Measurements from ENCODE around the gene PGAP2.
A peak's percentile ranks its signal among the peaks of the same experiment; 100 is the strongest.

The PGAP2 gene

GRCh38 chr11:3822312-3822711 is 14.0 kb downstream of the PGAP2 start:
- peaks cover under 1% of the 10 kb centered on the region; the same call in 1 of the 2 replicates for H3K36me3 ChIP-seq (ENCODE audit: control insufficient read depth, insufficient read depth, low read length)
- H3K27me3 ChIP-seq (ENCODE audit: control insufficient read depth, insufficient read depth, low read length) = no peaks in the 10 kb centered on the region
- H3K9me3 ChIP-seq (ENCODE audit: control insufficient read depth, insufficient read depth, low read length) = no peaks in the 10 kb centered on the region
- no CpG with 5 or more reads among the region's 7 CpGs for WGBS (ENCODE audit: insufficient coverage, insufficient read length)
- peaks cover 8% of the 10 kb centered on the region for H3K4me1 ChIP-seq (ENCODE audit: control insufficient read depth, insufficient read depth, low read length)
- DNase-seq (ENCODE audit: low read depth, low spot score) = no peak
- H3K4me3 ChIP-seq (ENCODE audit: low read length) = no peak overlapping the region
- no peak overlapping the region for H3K27ac ChIP-seq (ENCODE audit: low read length)

GRCh38 chr11:3823303-3823702 is 14.9 kb downstream of the PGAP2 start:
- Histone ChIP-seq H3K36me3 (ENCODE audit: control insufficient read depth, insufficient read depth, low read length) (peaks cover 7% of the 10 kb centered on the region; the same call in 1 of the 2 replicates), H3K27ac (ENCODE audit: low read length) (no peak overlapping the region), H3K9me3 (ENCODE audit: control insufficient read depth, insufficient read depth, low read length) (no peaks in the 10 kb centered on the region), H3K27me3 (ENCODE audit: control insufficient read depth, insufficient read depth, low read length) (no peaks in the 10 kb centered on the region), H3K4me3 (ENCODE audit: low read length) (no peak overlapping the region), H3K4me1 (ENCODE audit: control insufficient read depth, insufficient read depth, low read length) (peaks cover 13% of the 10 kb centered on the region)
- WGBS (ENCODE audit: insufficient coverage, insufficient read length) = no CpG with 5 or more reads among the region's 3 CpGs
- DNase-seq (ENCODE audit: low read depth, low spot score) = no peak

- Histone ChIP-seq H3K4me1 (ENCODE audit: control insufficient read depth, insufficient read depth, low read length) (peaks cover 13% of the 10 kb centered on the region), H3K36me3 (ENCODE audit: control insufficient read depth, insufficient read depth, low read length) (peaks cover 7% of the 10 kb centered on the region; the same call in 1 of the 2 replicates), H3K4me3 (ENCODE audit: low read length) (no peak overlapping the region), H3K27ac (ENCODE audit: low read length) (no peak overlapping the region), H3K27me3 (ENCODE audit: control insufficient read depth, insufficient read depth, low read length) (no peaks in the 10 kb centered on the region), H3K9me3 (ENCODE audit: control insufficient read depth, insufficient read depth, low read length) (no peaks in the 10 kb centered on the region)
- DNase-seq (ENCODE audit: low read depth, low spot score) = no peak
- WGBS (ENCODE audit: insufficient coverage, insufficient read length) = no CpG with 5 or more reads among the region's 30 CpGs
Observed at GRCh38 chr11:3823762-3824506, 15.6 kb downstream of the PGAP2 start.

GRCh38 chr11:3824714-3825472 is 16.5 kb downstream of the PGAP2 start:
- peak; percentile 86 for DNase-seq (ENCODE audit: low read depth, low spot score)
- WGBS (ENCODE audit: insufficient coverage, insufficient read length) = no CpG with 5 or more reads among the region's 18 CpGs
- Histone ChIP-seq H3K27ac (ENCODE audit: low read length) (no peak overlapping the region), H3K9me3 (ENCODE audit: control insufficient read depth, insufficient read depth, low read length) (no peaks in the 10 kb centered on the region), H3K27me3 (ENCODE audit: control insufficient read depth, insufficient read depth, low read length) (no peaks in the 10 kb centered on the region), H3K36me3 (ENCODE audit: control insufficient read depth, insufficient read depth, low read length) (peaks cover 7% of the 10 kb centered on the region; the same call in 1 of the 2 replicates), H3K4me3 (ENCODE audit: low read length) (no peak overlapping the region), H3K4me1 (ENCODE audit: control insufficient read depth, insufficient read depth, low read length) (peaks cover 13% of the 10 kb centered on the region)

- H3K27ac ChIP-seq (ENCODE audit: low read length) = no peak overlapping the region
- WGBS (ENCODE audit: insufficient coverage, insufficient read length) = no CpG with 5 or more reads among the region's 8 CpGs
- no peaks in the 10 kb centered on the region for H3K9me3 ChIP-seq (ENCODE audit: control insufficient read depth, insufficient read depth, low read length)
Observed at GRCh38 chr11:3825473-3826154, 17.3 kb downstream of the PGAP2 start.

GRCh38 chr11:3826721-3827120 is 18.4 kb downstream of the PGAP2 start:
- H3K4me1 ChIP-seq (ENCODE audit: control insufficient read depth, insufficient read depth, low read length) = peaks cover 13% of the 10 kb centered on the region
- no CpG with 5 or more reads among the region's 3 CpGs for WGBS (ENCODE audit: insufficient coverage, insufficient read length)
- no peaks in the 10 kb centered on the region for H3K9me3 ChIP-seq (ENCODE audit: control insufficient read depth, insufficient read depth, low read length)
- no peak for DNase-seq (ENCODE audit: low read depth, low spot score)
- H3K4me3 ChIP-seq (ENCODE audit: low read length) = no peak overlapping the region
- no peaks in the 10 kb centered on the region for H3K27me3 ChIP-seq (ENCODE audit: control insufficient read depth, insufficient read depth, low read length)
- peaks cover 7% of the 10 kb centered on the region; the same call in 1 of the 2 replicates for H3K36me3 ChIP-seq (ENCODE audit: control insufficient read depth, insufficient read depth, low read length)
- no peak overlapping the region for H3K27ac ChIP-seq (ENCODE audit: low read length)

More at GRCh38 chr11:3825473-3826154, 17.3 kb downstream of the PGAP2 start:
- no peaks in the 10 kb centered on the region for H3K27me3 ChIP-seq (ENCODE audit: control insufficient read depth, insufficient read depth, low read length)
- DNase-seq (ENCODE audit: low read depth, low spot score) = no peak
- peaks cover 7% of the 10 kb centered on the region; the same call in 1 of the 2 replicates for H3K36me3 ChIP-seq (ENCODE audit: control insufficient read depth, insufficient read depth, low read length)
- H3K4me1 ChIP-seq (ENCODE audit: control insufficient read depth, insufficient read depth, low read length) = peaks cover 13% of the 10 kb centered on the region
- H3K4me3 ChIP-seq (ENCODE audit: low read length) = no peak overlapping the region

- Histone ChIP-seq H3K27ac (ENCODE audit: low read length) (no peak overlapping the region), H3K4me1 (ENCODE audit: control insufficient read depth, insufficient read depth, low read length) (peaks cover 13% of the 10 kb centered on the region), H3K4me3 (ENCODE audit: low read length) (no peak overlapping the region), H3K27me3 (ENCODE audit: control insufficient read depth, insufficient read depth, low read length) (no peaks in the 10 kb centered on the region), H3K36me3 (ENCODE audit: control insufficient read depth, insufficient read depth, low read length) (peaks cover 7% of the 10 kb centered on the region; the same call in 1 of the 2 replicates), H3K9me3 (ENCODE audit: control insufficient read depth, insufficient read depth, low read length) (no peaks in the 10 kb centered on the region)
- no CpG with 5 or more reads among the region's 35 CpGs for WGBS (ENCODE audit: insufficient coverage, insufficient read length)
- no peak for DNase-seq (ENCODE audit: low read depth, low spot score)
Observed at GRCh38 chr11:3827434-3828186, 19.2 kb downstream of the PGAP2 start.

- no peak overlapping the region for H3K4me3 ChIP-seq (ENCODE audit: low read length)
- WGBS (ENCODE audit: insufficient coverage, insufficient read length) = no CpG with 5 or more reads among the region's 3 CpGs
- no peaks in the 10 kb centered on the region for H3K27me3 ChIP-seq (ENCODE audit: control insufficient read depth, insufficient read depth, low read length)
- peaks cover 11% of the 10 kb centered on the region for H3K4me1 ChIP-seq (ENCODE audit: control insufficient read depth, insufficient read depth, low read length)
- H3K36me3 ChIP-seq (ENCODE audit: control insufficient read depth, insufficient read depth, low read length) = peaks cover 7% of the 10 kb centered on the region; the same call in 1 of the 2 replicates
- no peak for DNase-seq (ENCODE audit: low read depth, low spot score)
- H3K27ac ChIP-seq (ENCODE audit: low read length) = no peak overlapping the region
- H3K9me3 ChIP-seq (ENCODE audit: control insufficient read depth, insufficient read depth, low read length) = no peaks in the 10 kb centered on the region
Observed at GRCh38 chr11:3830088-3830487, 21.7 kb downstream of the PGAP2 start.

- no peak overlapping the region for H3K4me3 ChIP-seq (ENCODE audit: low read length)
- H3K4me1 ChIP-seq (ENCODE audit: control insufficient read depth, insufficient read depth, low read length) = peaks cover 8% of the 10 kb centered on the region
- WGBS (ENCODE audit: insufficient coverage, insufficient read length) = no CpG with 5 or more reads among the region's 1 CpG
- no peaks in the 10 kb centered on the region for H3K27me3 ChIP-seq (ENCODE audit: control insufficient read depth, insufficient read depth, low read length)
- DNase-seq (ENCODE audit: low read depth, low spot score) = no peak
- H3K9me3 ChIP-seq (ENCODE audit: control insufficient read depth, insufficient read depth, low read length) = no peaks in the 10 kb centered on the region
- peaks cover 7% of the 10 kb centered on the region; the same call in 1 of the 2 replicates for H3K36me3 ChIP-seq (ENCODE audit: control insufficient read depth, insufficient read depth, low read length)
- H3K27ac ChIP-seq (ENCODE audit: low read length) = no peak overlapping the region
Observed at GRCh38 chr11:3830730-3831129, 22.4 kb downstream of the PGAP2 start.
